22Rv1 (cell line): ENCODE results near the gene PRKCQ.

Source experiments
- H3K27ac ChIP-seq: fragments of 450-650 bp; 2 replicates; pipeline ENCODE4 v1.5.1; 2017
- ZFX ChIP-seq: fragments of 450-650 bp; IDR thresholded peaks from 2 replicates; pipeline ENCODE4 v1.6.1; 2017; ENCODE audit warnings: antibody characterized with exemption, borderline replicate concordance
- TF ChIP-seq, protein P1 (sequence below): fragments of 450-650 bp; IDR thresholded peaks from 2 replicates; pipeline ENCODE4 v1.5.1; 2017; ENCODE audit warnings: mild to moderate bottlenecking

The PRKCQ gene

GRCh38 chr10:6409971-6410643 lies 170.0 kb downstream of the PRKCQ start:
- TF ChIP-seq ZFX, result no peak
- TF ChIP-seq, protein P1, sequence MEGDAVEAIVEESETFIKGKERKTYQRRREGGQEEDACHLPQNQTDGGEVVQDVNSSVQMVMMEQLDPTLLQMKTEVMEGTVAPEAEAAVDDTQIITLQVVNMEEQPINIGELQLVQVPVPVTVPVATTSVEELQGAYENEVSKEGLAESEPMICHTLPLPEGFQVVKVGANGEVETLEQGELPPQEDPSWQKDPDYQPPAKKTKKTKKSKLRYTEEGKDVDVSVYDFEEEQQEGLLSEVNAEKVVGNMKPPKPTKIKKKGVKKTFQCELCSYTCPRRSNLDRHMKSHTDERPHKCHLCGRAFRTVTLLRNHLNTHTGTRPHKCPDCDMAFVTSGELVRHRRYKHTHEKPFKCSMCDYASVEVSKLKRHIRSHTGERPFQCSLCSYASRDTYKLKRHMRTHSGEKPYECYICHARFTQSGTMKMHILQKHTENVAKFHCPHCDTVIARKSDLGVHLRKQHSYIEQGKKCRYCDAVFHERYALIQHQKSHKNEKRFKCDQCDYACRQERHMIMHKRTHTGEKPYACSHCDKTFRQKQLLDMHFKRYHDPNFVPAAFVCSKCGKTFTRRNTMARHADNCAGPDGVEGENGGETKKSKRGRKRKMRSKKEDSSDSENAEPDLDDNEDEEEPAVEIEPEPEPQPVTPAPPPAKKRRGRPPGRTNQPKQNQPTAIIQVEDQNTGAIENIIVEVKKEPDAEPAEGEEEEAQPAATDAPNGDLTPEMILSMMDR, result no peak
- no peak overlapping the region for H3K27ac ChIP-seq

DNA sequence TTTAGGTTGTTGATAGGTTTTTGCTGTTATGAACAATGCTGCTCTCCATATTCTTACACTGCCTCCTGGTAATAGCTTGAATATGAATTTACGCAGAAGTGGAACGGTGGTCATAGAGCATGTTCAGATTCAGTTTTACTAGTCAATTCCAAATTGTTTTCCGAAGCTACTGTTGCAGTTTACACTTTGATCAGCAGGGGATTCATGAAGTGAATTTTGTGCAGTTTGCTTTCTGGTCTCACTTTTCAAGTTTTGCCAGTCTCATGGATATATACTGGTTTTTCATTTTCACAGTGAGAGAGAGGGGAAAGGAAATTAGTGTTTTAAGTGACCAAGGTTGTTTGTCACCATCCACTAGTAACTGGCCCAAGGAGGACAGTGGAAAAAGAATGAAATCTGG lies 171.3 kb downstream of the PRKCQ start:
- no peak overlapping the region for H3K27ac ChIP-seq
- TF ChIP-seq ZFX, result no peak
- TF ChIP-seq, protein P1, result no peak

- no peak for TF ChIP-seq ZFX
- TF ChIP-seq, protein P1, result no peak
These were observed 172.9 kb downstream of the PRKCQ start for GRCh38 chr10:6407034-6407721.

GRCh38 chr10:6406220-6407033 lies 173.6 kb downstream of the PRKCQ start:
- no peak overlapping the region for H3K27ac ChIP-seq
- TF ChIP-seq, protein P1, result peak; percentile 70
- TF ChIP-seq ZFX, result no peak

More at GRCh38 chr10:6407034-6407721, 172.9 kb downstream of the PRKCQ start:
- H3K27ac ChIP-seq, result no peak overlapping the region

- H3K27ac ChIP-seq, result no peak overlapping the region
- TF ChIP-seq, protein P1, result no peak
- no peak for TF ChIP-seq ZFX
These were observed 174.4 kb downstream of the PRKCQ start for GRCh38 chr10:6405713-6406112.

DNA sequence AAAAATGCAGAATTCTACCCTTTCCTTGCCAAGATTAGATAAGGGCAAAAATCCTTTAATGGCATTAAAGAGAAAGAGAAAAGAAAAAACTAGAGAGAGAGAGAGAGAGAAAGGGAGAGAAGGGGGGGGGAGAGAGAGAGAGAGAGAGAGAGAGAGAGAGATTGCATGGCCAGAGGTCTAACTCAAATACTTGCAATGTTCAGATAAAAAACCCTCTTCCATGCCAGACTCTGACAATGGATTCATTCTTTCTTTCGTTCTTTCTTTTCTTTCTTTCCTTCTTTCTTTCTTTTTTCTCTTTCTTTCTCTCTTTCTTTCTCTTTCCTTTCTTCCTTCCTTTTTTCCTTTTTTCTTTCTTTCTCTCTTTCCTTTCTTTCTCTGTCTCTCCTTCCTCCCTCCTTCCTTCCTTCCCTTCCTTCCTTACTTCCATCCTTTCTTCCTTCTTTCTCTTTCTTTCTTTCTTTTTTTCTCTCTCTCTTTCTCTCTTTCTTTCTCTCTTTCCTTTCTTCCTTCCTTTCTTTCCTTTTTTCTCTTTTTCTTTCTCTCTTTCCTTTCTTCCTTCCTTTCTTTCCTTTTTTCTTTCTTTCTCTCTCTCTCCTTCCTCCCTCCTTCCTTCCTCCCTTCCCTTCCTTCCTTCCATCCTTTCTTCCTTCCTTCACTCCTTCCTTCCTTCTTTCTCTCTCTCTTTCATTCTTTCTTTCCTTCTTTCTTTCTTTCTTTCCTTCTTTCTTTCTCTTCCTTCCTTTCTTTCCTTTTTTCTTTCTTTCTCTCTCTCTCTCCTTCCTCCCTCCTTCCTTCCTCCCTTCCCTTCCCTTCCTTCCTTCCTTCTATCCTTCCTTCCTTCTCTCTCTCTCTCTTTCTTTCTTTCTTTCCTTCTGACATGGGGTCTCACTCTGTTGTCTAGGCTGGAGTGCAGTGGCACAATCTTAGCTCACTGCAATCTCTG lies 175.7 kb downstream of the PRKCQ start:
- no peak overlapping the region for H3K27ac ChIP-seq
- no peak for TF ChIP-seq ZFX
- TF ChIP-seq, protein P1, result no peak
